ENCODE measurements around the gene PRMT9.

The PRMT9 gene

DNA sequence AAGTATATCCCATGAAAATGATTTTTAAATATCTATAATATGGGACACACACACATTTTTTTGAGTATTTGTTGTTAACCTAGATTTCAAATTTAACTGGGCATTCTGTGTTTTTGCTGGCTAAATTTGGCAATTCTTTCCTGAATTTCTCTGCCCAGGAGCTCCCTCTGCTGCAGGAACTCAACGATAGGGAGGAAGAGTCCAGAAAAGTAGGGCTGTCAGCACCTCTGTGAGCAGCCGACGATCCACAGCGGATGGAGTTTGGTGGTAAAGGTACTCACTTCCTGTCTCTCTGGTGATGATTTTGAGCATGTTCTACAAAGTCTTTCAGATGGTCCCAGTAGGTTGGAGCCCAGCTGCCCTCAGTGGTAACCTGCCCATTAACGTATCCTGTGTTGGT lies 89.9 kb downstream of the PRMT9 start:
- TF ChIP-seq, protein P1, sequence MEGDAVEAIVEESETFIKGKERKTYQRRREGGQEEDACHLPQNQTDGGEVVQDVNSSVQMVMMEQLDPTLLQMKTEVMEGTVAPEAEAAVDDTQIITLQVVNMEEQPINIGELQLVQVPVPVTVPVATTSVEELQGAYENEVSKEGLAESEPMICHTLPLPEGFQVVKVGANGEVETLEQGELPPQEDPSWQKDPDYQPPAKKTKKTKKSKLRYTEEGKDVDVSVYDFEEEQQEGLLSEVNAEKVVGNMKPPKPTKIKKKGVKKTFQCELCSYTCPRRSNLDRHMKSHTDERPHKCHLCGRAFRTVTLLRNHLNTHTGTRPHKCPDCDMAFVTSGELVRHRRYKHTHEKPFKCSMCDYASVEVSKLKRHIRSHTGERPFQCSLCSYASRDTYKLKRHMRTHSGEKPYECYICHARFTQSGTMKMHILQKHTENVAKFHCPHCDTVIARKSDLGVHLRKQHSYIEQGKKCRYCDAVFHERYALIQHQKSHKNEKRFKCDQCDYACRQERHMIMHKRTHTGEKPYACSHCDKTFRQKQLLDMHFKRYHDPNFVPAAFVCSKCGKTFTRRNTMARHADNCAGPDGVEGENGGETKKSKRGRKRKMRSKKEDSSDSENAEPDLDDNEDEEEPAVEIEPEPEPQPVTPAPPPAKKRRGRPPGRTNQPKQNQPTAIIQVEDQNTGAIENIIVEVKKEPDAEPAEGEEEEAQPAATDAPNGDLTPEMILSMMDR (conservative IDR thresholded peaks at IDR 0.05; ENCODE audit: low read length), result peak; percentile 27
- no peak for DNase-seq (ENCODE audit: low read depth)
- no peak overlapping the region for H3K4me3 ChIP-seq (ENCODE audit: low read length)

DNA sequence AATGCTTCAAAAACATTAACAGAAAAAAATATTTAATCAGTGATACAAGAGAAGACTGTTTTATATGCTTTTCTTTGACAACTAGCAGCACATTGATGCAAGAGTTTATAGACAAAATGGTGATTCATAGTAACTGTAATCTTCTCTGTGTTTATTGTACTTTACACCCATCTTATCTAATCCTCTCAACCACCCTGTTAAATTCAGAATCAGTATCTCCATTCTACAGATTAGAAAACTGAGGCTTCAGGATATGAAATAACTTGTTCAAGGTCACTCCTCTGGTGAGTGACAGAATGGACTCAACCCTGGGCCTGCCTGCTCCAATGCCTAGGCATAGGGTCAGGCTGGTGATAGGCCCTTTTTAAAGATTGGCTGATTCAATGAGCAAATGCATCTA lies 92.9 kb downstream of the PRMT9 start:
- no peak overlapping the region for H3K4me3 ChIP-seq (ENCODE audit: low read length)
- TF ChIP-seq, protein P1 (conservative IDR thresholded peaks at IDR 0.05; ENCODE audit: low read length), result no peak
- no peak for DNase-seq (ENCODE audit: low read depth)

DNA sequence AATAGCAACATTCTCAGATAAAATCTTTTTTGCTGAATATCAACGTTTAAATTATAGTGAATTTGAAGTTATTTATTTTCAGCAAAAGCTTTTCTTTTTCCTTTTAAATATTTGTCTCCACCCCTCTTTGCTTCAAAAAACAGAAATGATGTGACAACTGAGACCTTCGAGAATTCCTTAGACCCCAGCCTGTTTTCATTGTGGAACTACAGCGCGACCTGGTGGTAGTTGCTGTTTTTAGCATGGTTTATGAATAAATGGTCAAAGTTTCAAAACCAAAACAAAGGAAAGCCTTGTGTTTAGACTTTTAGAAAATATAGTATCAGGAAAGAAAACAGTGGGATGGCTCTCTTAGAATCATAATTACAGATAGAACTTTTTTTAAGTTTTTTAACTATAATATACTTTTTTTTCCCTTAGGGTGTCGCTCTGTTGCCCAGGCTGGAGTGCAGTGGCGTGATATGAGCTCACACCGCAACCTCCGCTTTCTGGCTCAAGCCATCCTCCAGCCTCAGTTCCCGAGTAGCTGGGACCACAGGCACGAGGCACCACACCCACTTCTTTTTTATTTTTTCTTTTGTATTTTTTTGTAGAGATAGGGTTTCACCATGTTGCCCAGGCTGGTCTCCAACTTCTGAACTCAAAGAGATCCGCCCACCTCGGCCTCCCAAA lies 93.6 kb downstream of the PRMT9 start:
- TF ChIP-seq, protein P1 (conservative IDR thresholded peaks at IDR 0.05; ENCODE audit: low read length), result peak; percentile 90
- peak; percentile 54 for DNase-seq (ENCODE audit: low read depth)
- no peak overlapping the region for H3K4me3 ChIP-seq (ENCODE audit: low read length)

DNA sequence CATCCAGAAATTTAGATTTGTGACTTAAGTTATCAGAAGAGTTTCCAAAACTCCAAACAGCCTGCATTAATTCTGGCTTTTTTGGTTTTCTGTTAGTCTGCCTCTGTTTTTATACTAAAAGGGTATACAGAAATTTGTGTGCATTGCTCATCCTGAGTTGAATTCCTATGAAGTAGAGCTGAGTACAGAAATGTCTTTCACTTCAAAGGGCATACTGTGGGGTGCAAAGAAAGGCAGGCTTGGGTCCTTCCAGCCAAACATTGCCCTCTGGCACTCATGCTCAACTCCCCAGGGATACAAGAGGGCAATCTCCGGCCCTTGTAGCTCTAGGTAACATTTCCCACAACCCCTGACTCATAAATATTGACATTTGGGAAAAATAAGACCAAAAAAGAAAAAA lies 94.4 kb downstream of the PRMT9 start:
- no peak for DNase-seq (ENCODE audit: low read depth)
- TF ChIP-seq, protein P1 (conservative IDR thresholded peaks at IDR 0.05; ENCODE audit: low read length), result no peak
- H3K4me3 ChIP-seq (ENCODE audit: low read length), result no peak overlapping the region
